Kidney glomerular epithelial cell (primary cell): Measurements from ENCODE around the gene CCDC88B.

Experiments
- DNase-seq: peaks from one replicate; lab custom pipeline; 2025; lab: John Stamatoyannopoulos, UW

Gene CCDC88B

DNA sequence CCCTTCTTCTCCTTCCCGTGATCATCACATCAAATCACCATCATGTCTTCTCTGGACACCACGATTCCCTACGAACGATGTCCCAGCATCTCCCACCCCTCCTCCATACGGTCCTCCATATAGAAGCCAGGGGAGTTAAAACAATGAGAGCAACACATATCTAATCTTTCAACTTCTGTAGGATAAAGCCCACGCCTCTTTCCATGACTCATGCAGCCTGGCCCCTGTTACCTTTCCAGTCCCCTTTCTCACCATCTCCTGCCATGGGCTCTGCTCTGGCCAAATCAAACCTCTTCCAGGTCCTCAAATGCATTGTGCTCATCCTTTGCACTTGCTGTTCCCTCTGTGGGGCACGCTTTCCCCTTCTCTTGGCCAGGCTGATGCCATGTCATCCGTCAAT is 42.6 kb downstream of the CCDC88B start:
- DNase-seq = no peak

DNA sequence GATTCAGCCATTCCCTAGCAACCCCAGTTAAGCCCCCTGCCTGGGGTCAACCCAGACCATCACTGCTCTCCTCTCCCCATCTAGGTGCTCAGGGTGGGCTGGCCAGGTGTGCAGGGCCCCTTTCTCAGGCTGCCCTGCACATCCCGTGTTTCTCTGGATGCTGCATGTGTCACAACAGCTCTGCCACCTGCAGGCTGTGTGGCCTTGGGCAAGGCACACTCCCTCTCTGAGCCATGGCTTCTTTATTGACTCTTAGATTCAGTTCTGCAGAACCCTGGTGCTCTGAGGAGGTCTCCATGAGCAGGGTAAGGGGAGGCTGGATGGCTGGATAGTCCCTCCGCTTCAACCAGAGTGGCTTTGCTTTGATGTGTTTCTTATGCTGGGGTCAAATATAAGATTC is 43.6 kb downstream of the CCDC88B start:
- no peak for DNase-seq

DNA sequence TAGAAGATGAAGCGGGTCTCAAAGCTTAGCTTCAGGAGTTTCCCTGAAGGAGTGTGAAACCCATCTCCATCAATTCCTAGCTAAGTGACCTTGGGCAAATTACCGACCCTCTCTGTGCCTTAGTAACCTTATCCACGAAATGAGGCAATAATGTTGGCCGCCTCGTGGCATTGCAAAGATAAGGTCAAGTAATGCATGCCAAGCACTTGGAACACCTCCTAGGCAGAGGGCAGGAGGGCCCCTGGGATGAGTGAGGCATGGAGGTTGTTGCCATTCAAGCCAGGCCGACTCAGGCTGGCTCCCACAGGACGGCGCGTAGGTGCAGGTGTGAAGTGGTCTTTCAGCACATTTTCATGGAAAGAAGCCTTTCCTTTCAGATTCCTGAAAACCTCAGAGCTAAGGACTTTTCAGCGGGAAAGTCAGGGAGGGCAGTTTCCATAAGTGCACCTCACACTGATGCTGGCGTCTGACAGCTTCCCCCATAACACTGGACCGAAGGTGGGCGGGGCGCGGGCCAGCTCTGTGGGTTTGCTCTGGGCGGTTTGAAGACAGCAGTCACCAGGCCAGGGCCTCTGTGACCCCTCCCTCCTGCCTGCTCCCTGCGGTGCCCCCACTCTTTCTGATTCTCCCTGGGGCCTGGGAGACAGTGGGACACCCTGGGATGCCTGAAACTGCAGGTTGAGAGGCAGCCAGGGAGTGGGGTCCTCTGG is 44.2 kb downstream of the CCDC88B start:
- no peak for DNase-seq

DNA sequence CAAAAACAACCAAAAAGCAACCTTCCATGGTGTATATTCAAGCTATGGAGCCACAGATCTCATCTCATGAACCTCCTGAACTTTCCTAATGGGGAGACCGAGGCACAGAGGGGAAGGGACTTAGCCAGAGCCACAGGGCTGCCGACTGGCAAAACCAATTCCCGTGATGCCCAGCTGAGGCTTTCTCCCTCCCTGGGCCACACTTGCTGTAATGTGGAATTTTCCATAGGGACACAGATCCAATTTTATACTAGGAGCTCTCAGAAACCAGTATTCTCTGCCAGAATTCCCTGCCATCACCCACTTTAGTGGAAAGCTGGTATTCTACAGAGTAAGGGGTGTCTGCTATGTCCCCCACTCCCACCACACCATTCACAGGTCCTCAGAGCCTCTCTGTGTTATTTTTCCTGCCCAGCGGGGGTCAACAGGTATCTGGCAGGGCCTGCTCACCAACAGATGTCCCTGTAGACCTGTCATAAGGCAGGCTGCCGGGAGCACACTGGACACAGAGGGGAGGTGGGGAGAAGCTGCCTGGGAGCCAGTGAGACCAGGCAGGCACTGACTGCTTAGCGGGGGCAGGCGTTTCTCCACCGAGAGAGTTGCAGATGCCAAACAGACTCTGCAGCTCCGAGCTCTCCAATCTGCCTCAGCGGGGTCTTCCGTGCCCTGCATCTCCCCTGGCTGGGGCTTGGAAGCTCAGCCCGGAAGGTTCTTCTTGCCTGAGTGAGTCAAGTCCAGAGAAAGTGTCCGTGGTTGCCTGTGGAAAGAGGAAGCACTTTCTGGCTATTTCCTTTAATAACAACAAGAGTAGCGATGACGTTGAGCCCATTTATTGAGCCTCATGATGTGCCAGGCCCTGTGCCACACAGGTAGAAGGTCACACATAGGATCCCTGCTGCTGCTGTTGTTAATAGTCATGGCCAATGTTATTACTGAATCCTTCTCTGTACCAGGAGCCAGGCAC is 45.3 kb downstream of the CCDC88B start:
- DNase-seq = no peak

DNA sequence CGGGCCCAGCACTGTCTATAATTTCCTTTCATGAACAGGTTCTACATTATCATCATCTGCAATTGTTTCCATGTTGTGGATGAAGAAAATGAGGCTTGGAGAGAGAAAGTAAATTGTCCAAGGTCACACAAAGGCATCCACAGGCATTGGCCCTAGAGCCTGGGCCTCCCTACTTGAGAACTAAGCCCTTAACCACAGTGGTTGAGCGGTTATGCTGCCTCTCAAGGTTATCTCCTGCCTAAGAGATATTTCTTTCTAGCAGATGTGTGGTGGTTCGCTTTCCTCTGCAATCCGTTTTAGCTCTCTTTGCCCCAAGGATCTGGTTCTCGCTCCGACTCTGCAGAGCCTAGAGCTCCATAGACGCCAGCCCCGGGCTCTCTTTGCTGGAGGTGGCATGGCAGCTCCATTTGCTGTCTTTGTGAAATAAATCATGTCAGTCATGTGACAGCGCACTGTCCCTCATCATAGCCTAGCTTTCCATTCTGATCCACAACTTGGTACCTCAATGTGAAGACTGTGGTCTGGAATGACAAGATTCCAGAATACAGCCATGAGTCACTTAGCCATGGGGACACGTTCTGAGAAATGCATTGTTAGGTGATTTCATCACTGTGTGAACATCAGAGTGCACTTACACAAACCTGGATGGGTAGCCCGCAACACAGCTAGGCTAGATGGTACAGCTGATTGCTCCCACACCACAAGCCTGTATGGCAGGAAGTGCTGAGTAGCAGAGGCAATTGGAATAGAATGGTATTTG is 46.1 kb downstream of the CCDC88B start:
- no peak for DNase-seq

DNA sequence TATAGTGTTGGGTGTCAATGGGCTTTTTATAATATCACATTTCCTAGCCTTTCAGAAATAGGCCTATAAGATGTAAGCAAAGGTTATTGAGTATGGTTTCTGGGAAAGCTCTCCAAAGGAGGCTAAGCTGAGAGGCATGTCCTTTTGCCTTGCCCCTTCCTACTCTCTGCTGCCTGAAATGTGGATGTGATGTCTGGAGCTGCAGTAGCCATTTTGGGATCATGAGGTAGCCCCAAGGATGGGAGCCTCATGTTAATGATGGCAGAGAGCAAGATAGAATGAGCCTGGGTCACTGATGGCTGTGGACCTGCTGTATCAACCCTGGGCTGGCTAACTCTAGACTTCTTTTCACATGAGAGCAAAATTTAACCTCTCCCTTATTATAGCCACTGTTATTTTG is 47.9 kb downstream of the CCDC88B start:
- no peak for DNase-seq

DNA sequence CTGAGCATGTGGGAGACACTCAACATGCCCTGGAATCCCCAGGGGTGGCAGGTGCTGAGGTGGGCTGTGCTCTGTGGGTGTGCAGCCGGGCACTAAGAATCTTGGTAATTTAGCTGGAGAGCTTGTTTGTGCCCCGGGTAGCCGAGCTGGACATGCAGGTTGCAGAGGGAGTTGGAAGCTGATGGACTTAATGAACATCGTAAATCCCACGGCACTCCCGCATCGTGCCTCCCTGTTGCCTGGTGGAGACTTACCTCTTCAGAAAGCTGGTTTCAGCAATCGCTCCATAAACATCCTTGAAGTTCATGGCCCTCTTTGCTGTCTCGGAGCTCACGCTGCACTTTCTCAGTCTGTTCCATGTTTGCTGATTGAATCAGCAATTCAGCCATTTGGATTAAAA is 48.9 kb downstream of the CCDC88B start:
- DNase-seq = no peak

DNA sequence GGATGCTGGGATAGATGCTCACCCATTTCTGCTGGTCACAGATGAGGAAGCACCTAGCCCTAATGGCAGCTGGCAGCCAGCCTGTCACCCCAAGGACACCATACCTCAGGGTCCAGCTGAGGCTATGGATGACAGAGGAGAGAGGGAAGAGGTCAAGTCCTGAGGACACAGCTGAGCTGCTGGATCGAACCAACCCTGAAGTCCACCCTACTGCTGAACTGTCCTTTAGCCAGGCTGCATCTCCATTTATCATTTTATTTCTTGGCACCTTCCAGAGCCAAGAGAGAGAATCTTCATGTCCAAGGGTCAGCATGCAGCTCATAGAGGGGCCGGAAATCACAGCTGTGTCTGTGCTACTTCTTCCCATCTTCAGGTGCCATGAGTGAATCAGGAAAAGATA is 49.8 kb downstream of the CCDC88B start:
- no peak for DNase-seq

DNA sequence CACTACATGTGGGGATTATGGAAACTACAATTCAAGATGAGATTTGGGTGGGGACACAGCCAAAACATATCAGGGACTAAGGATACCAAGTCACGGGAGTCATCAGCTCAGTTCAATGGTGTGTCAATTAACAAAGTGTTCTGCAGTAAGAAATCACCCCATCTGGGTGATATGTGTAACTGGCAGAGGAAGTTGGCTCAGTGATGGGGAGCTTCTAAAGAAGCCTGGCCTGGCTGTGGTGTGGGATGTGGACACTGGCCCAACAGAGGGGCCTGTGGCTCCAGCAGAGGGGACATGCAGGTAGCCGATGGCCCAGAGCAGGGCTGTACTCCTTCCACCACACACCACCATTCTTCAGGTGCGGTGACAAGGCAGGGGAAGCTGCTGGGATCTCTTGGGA is 50.6 kb downstream of the CCDC88B start:
- no peak for DNase-seq

DNA sequence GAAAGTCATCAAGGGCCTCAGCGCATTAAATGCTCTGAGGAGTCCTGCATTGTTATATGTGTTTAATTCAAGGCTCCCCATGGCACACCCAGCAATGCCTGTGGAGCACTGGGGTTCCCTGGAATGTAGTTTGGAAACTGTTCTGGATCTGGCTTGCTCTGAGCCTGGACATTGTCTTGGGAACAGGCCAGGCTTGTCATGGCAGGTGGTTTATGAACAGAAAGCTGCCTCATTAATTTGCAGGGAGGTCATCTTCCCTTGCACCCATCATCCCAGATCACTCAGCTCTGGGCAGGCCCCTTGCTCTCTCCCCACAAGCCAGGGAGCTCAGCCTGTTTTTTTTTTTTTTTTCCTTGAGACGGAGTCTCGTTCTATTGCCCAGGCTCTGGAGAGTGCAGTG is 51.8 kb downstream of the CCDC88B start:
- no peak for DNase-seq

DNA sequence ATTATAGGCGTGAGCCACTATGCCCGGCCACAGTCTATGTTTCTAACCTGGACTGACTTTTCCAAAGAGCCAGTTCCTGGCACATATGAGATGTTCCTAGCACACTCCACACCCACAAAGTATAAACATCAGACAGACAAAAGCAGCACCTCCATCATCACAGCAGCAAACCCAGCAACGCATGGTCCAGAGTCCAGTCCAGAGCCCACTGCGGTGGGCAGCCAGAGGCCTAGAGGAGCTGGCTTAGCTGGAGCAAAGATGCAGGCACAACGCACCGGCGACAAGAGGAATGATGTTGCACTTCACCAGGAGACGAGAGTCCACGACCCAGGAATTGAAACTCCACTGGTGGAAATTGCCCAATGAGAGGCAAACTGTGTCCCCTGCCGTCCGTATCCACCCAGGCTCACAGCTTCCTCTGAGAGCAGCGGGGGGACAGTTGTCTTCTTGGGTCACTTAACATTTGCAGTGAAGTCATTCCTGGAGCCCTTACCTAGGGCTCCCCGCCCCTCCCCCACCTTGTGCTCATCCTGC is 55.6 kb downstream of the CCDC88B start:
- no peak for DNase-seq

DNA sequence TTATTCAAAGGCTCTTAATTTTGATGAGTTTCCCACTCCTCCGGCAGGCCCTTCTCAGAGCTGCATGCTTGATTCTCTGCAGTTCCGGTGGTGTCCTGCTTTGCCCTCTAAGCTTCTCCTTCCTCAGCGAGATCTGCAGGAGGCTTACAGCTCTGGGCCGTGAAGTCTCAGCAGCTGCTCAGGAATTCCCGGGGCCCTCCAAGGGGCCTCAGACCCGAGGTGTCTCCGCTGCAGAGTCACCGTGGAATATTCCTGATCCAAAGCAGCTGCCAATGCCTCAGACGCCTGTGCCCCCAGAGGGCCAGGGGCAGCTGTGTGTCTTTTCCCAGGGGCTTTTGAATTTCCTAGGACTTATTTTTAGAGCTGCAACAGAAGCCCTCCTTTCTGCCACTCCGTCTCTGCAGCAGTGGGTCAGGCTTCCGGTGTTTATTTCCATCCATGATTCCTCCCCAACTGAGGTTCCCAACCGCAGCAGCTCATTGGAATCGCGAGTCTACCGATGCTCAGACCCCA is 56.1 kb downstream of the CCDC88B start:
- DNase-seq = no peak

DNA sequence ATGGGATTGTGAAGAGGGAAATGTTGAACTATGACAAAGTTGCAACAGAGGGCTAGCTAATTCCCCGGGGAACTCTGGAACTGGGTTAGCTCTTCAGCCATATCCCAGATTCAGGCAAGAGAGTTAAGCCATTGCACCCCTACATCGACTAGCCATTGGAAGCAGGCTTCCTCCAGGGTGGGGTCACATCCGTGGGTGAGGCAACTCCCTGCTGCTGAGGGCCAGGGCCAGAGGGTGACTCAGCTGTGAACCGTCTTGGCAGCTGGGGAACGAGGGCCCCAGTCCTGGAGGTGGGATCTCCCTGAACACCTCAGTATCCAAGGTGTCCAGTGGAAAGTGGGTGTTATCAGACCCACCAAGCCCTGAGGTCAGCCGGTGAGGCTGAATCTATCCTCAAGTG is 60.1 kb downstream of the CCDC88B start:
- no peak for DNase-seq

DNA sequence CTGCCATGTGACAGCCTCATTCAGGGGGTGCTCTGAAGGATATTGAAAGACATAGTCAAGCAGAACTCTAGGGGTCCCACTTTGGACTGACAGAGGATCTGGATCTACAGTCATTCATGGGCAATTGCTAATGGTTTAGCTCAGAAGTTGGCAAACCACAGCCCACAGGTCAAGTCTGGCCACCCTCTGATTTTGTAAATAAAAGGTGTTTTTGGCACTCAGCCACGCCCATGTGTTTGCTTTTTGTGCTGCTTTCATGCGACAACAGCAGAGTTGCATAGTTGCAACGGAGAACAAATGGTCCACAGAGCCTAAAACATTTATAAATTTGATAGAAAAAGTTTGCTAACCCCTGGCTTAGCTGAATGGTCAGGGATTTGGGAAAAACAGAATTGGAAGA is 60.7 kb downstream of the CCDC88B start:
- DNase-seq = no peak

DNA sequence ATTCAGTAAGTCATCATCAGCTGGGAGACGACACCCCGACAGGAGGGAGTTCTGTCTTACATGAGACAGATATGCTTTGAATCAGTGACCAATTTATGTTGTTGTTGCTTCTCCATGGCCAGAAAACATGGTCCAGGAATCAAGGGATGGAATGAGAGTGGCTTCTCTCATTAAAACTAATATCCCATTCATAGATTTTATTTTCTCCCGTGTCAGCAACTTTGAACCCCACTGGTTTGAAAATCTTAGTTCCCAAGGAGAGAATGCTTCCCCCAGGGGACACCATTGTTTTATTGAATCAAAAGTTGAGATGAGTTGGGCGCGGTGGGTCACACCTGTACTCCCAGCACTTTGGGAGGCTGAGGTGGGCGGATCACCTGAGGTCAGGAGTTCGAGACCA is 61.8 kb downstream of the CCDC88B start:
- DNase-seq = no peak

DNA sequence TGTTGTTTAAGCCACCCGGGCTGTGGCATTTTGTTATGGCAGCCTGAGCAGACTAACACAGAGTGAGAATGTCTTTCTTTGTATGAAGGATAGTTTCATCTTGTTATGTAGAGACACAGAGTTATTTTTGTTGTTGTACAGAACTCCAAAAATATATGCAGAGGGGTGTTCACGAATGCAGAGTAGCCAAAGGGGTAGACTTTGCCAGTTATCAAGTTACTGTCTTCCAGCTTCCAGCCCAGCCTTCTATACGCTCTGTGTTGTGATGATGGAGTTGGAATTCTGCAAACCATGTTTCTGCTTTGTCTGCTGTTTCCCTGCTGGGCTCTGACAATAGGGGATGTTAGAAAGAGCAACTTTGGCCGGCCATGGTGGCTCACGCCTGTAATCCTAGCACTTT is 63.1 kb downstream of the CCDC88B start:
- no peak for DNase-seq

DNA sequence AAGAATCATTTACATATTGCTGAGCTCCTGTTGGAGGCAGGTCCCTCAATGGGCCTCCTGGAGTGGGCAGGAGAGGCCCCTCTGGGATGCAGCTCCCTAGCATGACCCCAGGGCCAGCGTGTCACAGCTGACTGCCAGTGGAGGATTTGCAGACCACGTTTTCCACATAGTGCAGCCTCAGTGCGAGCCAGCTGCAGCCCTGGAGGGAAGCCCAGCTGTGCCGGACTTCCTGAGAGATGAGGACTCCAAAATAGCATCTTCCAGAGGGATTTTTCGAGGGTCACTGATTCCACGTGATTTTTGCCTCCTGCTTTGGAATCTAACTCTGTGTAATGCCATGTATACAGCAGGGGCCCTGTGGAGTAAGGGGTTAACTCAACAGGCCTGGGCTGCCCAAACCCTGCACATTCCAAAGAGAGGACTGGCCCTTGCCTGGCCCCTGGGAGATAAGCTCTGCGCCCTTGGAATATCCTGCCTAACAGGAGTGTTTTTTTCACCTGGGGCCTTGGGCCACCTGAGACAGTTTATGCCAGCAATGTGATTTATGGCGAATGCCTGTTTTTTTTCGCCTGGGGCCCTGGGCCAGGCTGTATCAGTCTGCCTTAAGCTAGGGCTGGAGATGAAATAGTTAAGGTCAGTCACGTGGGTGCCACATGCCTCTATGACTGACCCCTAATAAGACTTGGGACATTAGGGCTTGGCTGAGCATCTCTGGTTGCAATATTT is 66.4 kb downstream of the CCDC88B start:
- DNase-seq = no peak
